Endodermal cell (in vitro differentiated cells): ENCODE results near the gene HIRA. TPM values are rescaled to one million over a fixed set of nuclear protein-coding genes. Genes with fewer than 3 reads are reported as not detected.

Experiments
- DNase-seq: peaks from one replicate; pipeline ENCODE4 v3.0.0-alpha.2; 2017
- H3K27ac ChIP-seq: 2 replicates; pipeline ENCODE4 v1.5.1; 2013; ENCODE audit warnings: mild to moderate bottlenecking, low read depth, low read length, moderate library complexity
- H3K27me3 ChIP-seq: 2 replicates; pipeline ENCODE4 v1.6.1; 2013; ENCODE audit warnings: mild to moderate bottlenecking, low read length, moderate library complexity; ENCODE audit not compliant: insufficient read depth, control insufficient read depth, poor library complexity, severe bottlenecking
- H3K36me3 ChIP-seq: 2 replicates; pipeline ENCODE4 v1.7.0; 2013; ENCODE audit warnings: mild to moderate bottlenecking, low read length, moderate library complexity; ENCODE audit not compliant: control insufficient read depth, insufficient read depth
- H3K4me1 ChIP-seq: one replicate; pipeline ENCODE4 v1.7.0; 2013; ENCODE audit warnings: low read length; ENCODE audit not compliant: control insufficient read depth, insufficient read depth
- H3K4me3 ChIP-seq: 2 replicates; pipeline ENCODE4 v1.5.1; 2013; ENCODE audit warnings: mild to moderate bottlenecking, low read length, moderate library complexity
- H3K9ac ChIP-seq: 2 replicates; pipeline ENCODE4 v1.6.1; 2013; ENCODE audit warnings: mild to moderate bottlenecking, low read length, moderate library complexity; ENCODE audit not compliant: poor library complexity, severe bottlenecking; ENCODE audit errors: extremely low read depth
- H3K9me3 ChIP-seq: 2 replicates; pipeline ENCODE4 v1.6.1; 2013; ENCODE audit warnings: mild to moderate bottlenecking, low read length, moderate library complexity; ENCODE audit not compliant: control insufficient read depth
- H3K27ac Mint-ChIP-seq: 2 replicates; pipeline ENCODE4 v1.8.0; 2020; ENCODE audit warnings: mixed read lengths
- H3K27me3 Mint-ChIP-seq: 2 replicates; pipeline ENCODE4 v1.8.0; 2021; ENCODE audit warnings: mild to moderate bottlenecking, mixed read lengths; ENCODE audit not compliant: insufficient read depth
- H3K36me3 Mint-ChIP-seq: 2 replicates; pipeline ENCODE4 v1.8.0; 2020; ENCODE audit warnings: low read depth, mixed read lengths
- H3K4me1 Mint-ChIP-seq: 2 replicates; pipeline ENCODE4 v1.8.0; 2020; ENCODE audit warnings: mixed read lengths
- H3K4me3 Mint-ChIP-seq: 2 replicates; pipeline ENCODE4 v1.8.0; 2020; ENCODE audit warnings: mild to moderate bottlenecking, moderate library complexity, mixed read lengths
- H3K9me3 Mint-ChIP-seq: 2 replicates; pipeline ENCODE4 v1.8.0; 2020; ENCODE audit warnings: mild to moderate bottlenecking, mixed read lengths
- CTCF ChIP-seq: fragments of 200-600 bp; sonication (generic); conservative IDR thresholded peaks from 2 replicates; pipeline ENCODE4 v1.5.0; 2021; ENCODE audit warnings: antibody characterized with exemption, mild to moderate bottlenecking
- WGBS, 2 experiments: methylation state at CpG; one replicate each; pipeline versions ENCODE4 v1.1.5 to v1.1.7; 2013; ENCODE audit warnings: missing lambda C conversion rate in 2 of 2, mixed read lengths in 1 of 2; ENCODE audit not compliant: insufficient coverage in 1 of 2, insufficient read length in 1 of 2; 5-methylcytosine and 5-hydroxymethylcytosine counted together
- total RNA-seq, 2 donors: library from RNA; stranded (reverse); fragmentation: NEBNext Ultra II Directional in 1 of 2; extraction: Animal tissue kit (Norgen Biotek cat#: 25700) in 1 of 2; gene quantifications; 2 replicates in 1 of 2; 3 replicates in 1 of 2; pipeline ENCODE4 v1.2.1, GENCODE V29; 2021

HIRA gene
- total RNA-seq, 2 donors from 2014 or later = 44.8 to 46.6 TPM

- no peaks in the 10 kb centered on the region for H3K27me3 ChIP-seq
- no peak overlapping the region for H3K4me3 ChIP-seq
- DNase-seq = no peak
- 93 to 96% methylated on average over 4 to 7 of the region's 7 CpGs for WGBS, 2 experiments
- peaks cover 74% of the 10 kb centered on the region for H3K36me3 Mint-ChIP-seq
- H3K9me3 ChIP-seq = no peaks in the 10 kb centered on the region
- H3K4me1 ChIP-seq = peaks cover 4% of the 10 kb centered on the region
- peaks cover 87% of the 10 kb centered on the region for H3K36me3 ChIP-seq
- H3K27me3 Mint-ChIP-seq = no peaks in the 10 kb centered on the region
- H3K27ac ChIP-seq = no peak overlapping the region
- no peak overlapping the region for H3K9ac ChIP-seq
- no peak overlapping the region for H3K4me3 Mint-ChIP-seq
- peaks cover 15% of the 10 kb centered on the region for H3K4me1 Mint-ChIP-seq
- H3K9me3 Mint-ChIP-seq = no peaks in the 10 kb centered on the region
- no peak overlapping the region for H3K27ac Mint-ChIP-seq
- no peak for TF ChIP-seq CTCF
These were observed 44.0 kb downstream of the HIRA start for GRCh38 chr22:19387575-19387974.

GRCh38 chr22:19387038-19387437 lies 44.5 kb downstream of the HIRA start:
- no peaks in the 10 kb centered on the region for H3K9me3 Mint-ChIP-seq
- no peaks in the 10 kb centered on the region for H3K27me3 Mint-ChIP-seq
- H3K27ac Mint-ChIP-seq = no peak overlapping the region
- Histone ChIP-seq H3K4me1 (peaks cover 4% of the 10 kb centered on the region), H3K4me3 (no peak overlapping the region), H3K9ac (no peak overlapping the region), H3K27ac (no peak overlapping the region), H3K36me3 (peaks cover 87% of the 10 kb centered on the region), H3K9me3 (no peaks in the 10 kb centered on the region), H3K27me3 (no peaks in the 10 kb centered on the region)
- peaks cover 18% of the 10 kb centered on the region for H3K4me1 Mint-ChIP-seq
- peaks cover 75% of the 10 kb centered on the region for H3K36me3 Mint-ChIP-seq
- no peak for TF ChIP-seq CTCF
- DNase-seq = no peak
- H3K4me3 Mint-ChIP-seq = no peak overlapping the region
- 94 to 100% methylated on average over 2 of the region's 2 CpGs for WGBS, 2 experiments

DNA sequence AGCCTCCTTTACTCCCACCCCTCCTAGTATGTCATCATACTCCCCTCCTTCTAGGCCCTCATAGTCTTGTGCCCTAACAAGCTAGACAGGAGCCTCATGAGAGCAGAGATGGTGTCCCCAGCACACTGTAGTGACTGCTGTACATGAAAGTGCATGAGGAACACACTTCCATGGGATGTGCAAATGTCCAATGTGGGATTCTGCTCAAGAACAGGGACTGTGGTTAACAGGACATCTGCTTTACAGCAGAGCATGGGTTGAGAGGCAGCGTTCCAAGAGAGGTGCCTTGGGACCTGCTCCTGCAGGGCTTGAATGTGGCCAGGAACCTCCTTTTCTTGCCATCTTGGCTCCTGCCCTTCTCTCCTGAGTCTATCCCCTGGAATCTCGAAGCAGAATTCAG lies 45.3 kb downstream of the HIRA start:
- H3K9me3 Mint-ChIP-seq = no peaks in the 10 kb centered on the region
- no peaks in the 10 kb centered on the region for H3K27me3 Mint-ChIP-seq
- peaks cover 76% of the 10 kb centered on the region for H3K36me3 Mint-ChIP-seq
- Histone ChIP-seq H3K36me3 (peaks cover 90% of the 10 kb centered on the region), H3K9ac (no peak overlapping the region), H3K4me1 (peaks cover 4% of the 10 kb centered on the region), H3K27ac (no peak overlapping the region), H3K4me3 (no peak overlapping the region), H3K27me3 (no peaks in the 10 kb centered on the region), H3K9me3 (no peaks in the 10 kb centered on the region)
- no peak for TF ChIP-seq CTCF
- H3K27ac Mint-ChIP-seq = no peak overlapping the region
- H3K4me1 Mint-ChIP-seq = peaks cover 18% of the 10 kb centered on the region
- WGBS, 2 experiments = 96 to 100% methylated on average over 2 of the region's 2 CpGs
- no peak for DNase-seq
- H3K4me3 Mint-ChIP-seq = no peak overlapping the region
